Ectodermal cell (in vitro differentiated cells): ENCODE data around the gene PHGDH.

Source experiments
- H3K27ac ChIP-seq: 2 replicates; pipeline ENCODE4 v1.7.0; 2013; ENCODE audit warnings: mild to moderate bottlenecking, low read depth, low read length; ENCODE audit not compliant: insufficient read depth, poor library complexity, severe bottlenecking
- H3K27me3 ChIP-seq: 2 replicates; pipeline ENCODE4 v1.7.0; 2013; ENCODE audit warnings: mild to moderate bottlenecking, low read length; ENCODE audit not compliant: insufficient read depth, control insufficient read depth, poor library complexity, severe bottlenecking
- H3K36me3 ChIP-seq: one replicate; pipeline ENCODE4 v1.7.0; 2013; ENCODE audit warnings: low read length; ENCODE audit not compliant: control insufficient read depth, insufficient read depth
- H3K4me1 ChIP-seq: one replicate; pipeline ENCODE4 v1.7.0; 2013; ENCODE audit warnings: low read length; ENCODE audit not compliant: control insufficient read depth, insufficient read depth
- H3K4me3 ChIP-seq: 2 replicates; pipeline ENCODE4 v1.7.0; 2013; ENCODE audit warnings: low read depth, low read length, control low read depth; ENCODE audit not compliant: insufficient read depth
- H3K9me3 ChIP-seq: 2 replicates; pipeline ENCODE4 v1.7.0; 2013; ENCODE audit warnings: mild to moderate bottlenecking, low read length, moderate library complexity; ENCODE audit not compliant: control insufficient read depth
- WGBS, 2 experiments: methylation state at CpG; one replicate each; pipeline ENCODE4 v1.1.7; 2013; ENCODE audit warnings: missing lambda C conversion rate in 2 of 2; 5-methylcytosine and 5-hydroxymethylcytosine counted together

Gene PHGDH

DNA sequence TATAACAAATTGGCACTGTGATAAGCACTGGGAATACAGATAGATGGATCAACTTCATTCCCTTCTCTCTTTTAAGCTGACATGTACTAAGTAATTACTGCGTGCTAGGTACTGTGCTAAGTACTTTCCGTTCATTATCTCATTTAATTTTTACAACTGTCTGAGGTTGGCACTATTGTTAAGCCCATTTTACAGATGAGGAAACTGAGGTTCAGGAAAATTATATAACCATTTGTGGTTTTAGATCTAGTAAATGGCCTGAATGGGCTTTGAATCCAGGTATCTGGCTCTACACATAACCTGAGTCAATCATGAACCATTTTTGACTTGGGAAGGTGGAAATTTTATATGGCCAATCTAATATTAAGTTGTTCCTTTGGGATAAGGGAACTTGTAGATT is 60.6 kb downstream of the PHGDH start:
- no peaks in the 10 kb centered on the region for H3K9me3 ChIP-seq
- no peaks in the 10 kb centered on the region for H3K27me3 ChIP-seq
- H3K4me1 ChIP-seq, result peaks cover 58% of the 10 kb centered on the region
- 87 to 97% methylated on average over 2 of the region's 2 CpGs for WGBS, 2 experiments
- H3K4me3 ChIP-seq, result no peak overlapping the region
- H3K36me3 ChIP-seq, result no peaks in the 10 kb centered on the region
- no peak overlapping the region for H3K27ac ChIP-seq

GRCh38 chr1:119773711-119774241 is 62.0 kb downstream of the PHGDH start:
- WGBS, 2 experiments, result 24 to 27% methylated on average over 3 of the region's 3 CpGs
- H3K9me3 ChIP-seq, result no peaks in the 10 kb centered on the region
- H3K27ac ChIP-seq, result peak overlapping the region; percentile 97
- H3K4me1 ChIP-seq, result peaks cover 51% of the 10 kb centered on the region
- no peaks in the 10 kb centered on the region for H3K27me3 ChIP-seq
- H3K4me3 ChIP-seq, result no peak overlapping the region
- H3K36me3 ChIP-seq, result no peaks in the 10 kb centered on the region

DNA sequence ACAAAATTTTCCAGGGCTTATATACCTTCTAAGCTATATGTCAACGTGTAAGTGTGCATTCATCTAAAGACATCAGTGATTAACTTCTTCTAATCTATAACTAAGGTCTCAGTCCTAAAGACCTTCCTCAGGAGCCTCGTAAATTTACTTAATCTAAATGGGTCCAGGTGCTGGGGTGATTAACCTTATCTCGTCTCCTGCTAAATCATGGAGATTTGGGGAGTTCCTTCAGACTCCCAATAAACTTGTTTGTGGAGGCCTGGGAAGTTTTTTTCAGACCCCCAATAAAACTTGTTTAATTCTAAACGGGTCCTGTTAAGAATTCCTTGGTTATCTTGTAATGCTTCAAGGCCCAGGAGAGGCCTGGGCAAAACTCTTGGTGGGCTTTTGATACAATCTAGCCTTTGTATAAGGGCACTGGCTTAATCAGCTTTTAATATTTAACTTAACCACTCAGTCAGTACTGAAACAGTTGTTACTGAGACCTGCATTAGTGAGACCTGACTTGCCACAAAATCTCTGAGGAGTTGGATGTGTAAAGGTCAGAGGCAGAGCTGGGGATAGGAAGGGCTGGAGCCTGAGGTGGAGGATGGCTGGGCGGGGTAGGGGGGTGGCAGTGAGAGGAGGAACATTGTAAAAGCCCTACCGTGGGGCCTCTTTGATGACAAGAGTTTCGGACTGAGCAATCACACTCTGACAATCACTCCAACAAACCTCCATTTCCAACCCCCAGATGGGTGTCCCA is 63.2 kb downstream of the PHGDH start:
- 81 to 84% methylated on average over 7 of the region's 7 CpGs for WGBS, 2 experiments
- Histone ChIP-seq H3K27ac (peak overlapping the region; percentile 97), H3K4me1 (peaks cover 42% of the 10 kb centered on the region), H3K9me3 (no peaks in the 10 kb centered on the region), H3K4me3 (no peak overlapping the region), H3K36me3 (no peaks in the 10 kb centered on the region), H3K27me3 (no peaks in the 10 kb centered on the region)

DNA sequence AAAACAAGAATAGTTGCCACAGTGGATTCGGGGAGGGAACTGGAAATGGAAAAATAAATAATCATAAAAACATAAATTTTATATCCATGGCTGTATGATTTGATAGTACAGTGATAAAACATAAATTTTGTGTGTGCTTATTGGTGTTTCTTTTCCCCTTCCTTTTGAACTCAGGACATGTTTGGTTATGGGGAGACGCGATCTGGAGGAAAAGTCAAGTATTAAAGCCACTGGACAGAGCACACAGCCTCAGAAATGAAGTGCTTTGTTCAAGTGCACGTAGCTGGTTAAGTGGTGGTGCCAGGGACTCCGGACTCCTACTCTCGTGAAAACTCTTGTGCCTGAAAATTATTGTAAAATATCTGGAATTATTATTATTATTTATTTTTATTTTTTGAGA is 66.6 kb downstream of the PHGDH start:
- WGBS, 2 experiments, result 86 to 98% methylated on average over 3 to 4 of the region's 6 CpGs
- no peaks in the 10 kb centered on the region for H3K27me3 ChIP-seq
- no peaks in the 10 kb centered on the region for H3K9me3 ChIP-seq
- no peaks in the 10 kb centered on the region for H3K36me3 ChIP-seq
- H3K4me3 ChIP-seq, result no peak overlapping the region
- no peak overlapping the region for H3K27ac ChIP-seq
- peaks cover 32% of the 10 kb centered on the region for H3K4me1 ChIP-seq

DNA sequence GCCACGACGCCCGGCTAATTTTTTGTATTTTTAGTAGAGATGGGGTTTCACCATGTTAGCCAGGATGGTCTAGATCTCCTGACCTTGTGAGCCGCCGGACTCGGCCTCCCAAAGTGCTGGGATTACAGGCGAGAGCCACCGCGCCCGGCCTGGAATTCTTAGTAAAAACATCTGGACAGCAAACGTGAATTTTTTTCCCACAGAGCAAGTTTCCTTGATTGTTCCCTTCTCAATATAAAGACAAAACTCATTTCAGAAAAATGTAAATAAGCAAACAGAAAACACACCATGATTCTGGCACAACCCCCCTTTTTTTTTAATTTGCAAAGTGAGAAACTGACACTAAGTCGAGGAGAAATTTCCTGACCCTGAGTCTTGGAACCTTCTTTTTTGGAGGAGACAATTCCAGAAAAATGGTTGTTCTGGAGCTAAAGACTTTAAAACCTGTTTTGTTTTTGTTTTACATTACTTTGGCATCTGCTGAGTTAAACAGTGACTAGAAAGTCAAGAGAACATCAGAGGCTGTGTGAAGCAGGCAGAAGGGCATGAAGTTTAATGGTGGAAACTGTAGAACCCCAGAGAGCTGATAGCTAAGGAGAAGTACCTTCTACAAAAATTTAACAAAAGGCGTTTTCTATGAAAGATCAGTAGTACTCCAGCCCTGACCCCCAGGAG is 67.3 kb downstream of the PHGDH start:
- H3K27ac ChIP-seq, result no peak overlapping the region
- WGBS, 2 experiments, result 93% methylated on average over 13 of the region's 13 CpGs

DNA sequence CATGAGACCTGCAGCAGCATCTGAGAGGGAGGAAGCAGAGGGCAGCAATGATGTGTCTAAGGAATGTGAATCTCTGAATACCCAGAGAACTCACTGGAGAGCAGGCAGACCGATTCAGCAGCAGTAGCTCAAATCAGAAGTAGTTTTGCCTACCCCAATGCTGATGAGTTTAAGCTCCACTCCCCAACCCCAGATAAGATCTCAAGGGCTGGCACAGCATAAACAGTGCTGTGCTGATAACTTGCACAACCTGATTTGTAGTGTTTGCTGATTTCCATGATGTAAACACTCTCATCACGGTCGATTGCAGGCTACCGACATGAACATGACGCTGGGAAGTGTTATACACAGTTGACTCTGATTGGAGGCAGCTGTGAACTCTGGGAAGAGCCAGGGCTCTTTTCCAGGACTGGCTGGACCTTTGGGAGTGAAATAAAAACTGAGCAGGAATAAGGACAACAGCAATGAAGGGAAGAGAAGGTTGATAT is 68.2 kb downstream of the PHGDH start:
- Histone ChIP-seq H3K4me1 (peaks cover 21% of the 10 kb centered on the region), H3K4me3 (no peak overlapping the region), H3K9me3 (no peaks in the 10 kb centered on the region), H3K27ac (no peak overlapping the region), H3K36me3 (no peaks in the 10 kb centered on the region), H3K27me3 (no peaks in the 10 kb centered on the region)
- WGBS, 2 experiments, result 86 to 87% methylated on average over 5 of the region's 5 CpGs

More for the DNA sequence above, 67.3 kb downstream of the PHGDH start:
- Histone ChIP-seq H3K36me3 (no peaks in the 10 kb centered on the region), H3K27me3 (no peaks in the 10 kb centered on the region), H3K4me1 (peaks cover 26% of the 10 kb centered on the region), H3K9me3 (no peaks in the 10 kb centered on the region), H3K4me3 (no peak overlapping the region)

GRCh38 chr1:119781434-119782210 is 69.9 kb downstream of the PHGDH start:
- Histone ChIP-seq H3K4me3 (no peak overlapping the region), H3K27me3 (no peaks in the 10 kb centered on the region), H3K4me1 (peaks cover 24% of the 10 kb centered on the region), H3K9me3 (no peaks in the 10 kb centered on the region), H3K27ac (no peak overlapping the region), H3K36me3 (no peaks in the 10 kb centered on the region)
- WGBS, 2 experiments, result 77 to 81% methylated on average over 9 to 11 of the region's 11 CpGs

- no peak overlapping the region for H3K27ac ChIP-seq
- H3K27me3 ChIP-seq, result no peaks in the 10 kb centered on the region
- no peaks in the 10 kb centered on the region for H3K9me3 ChIP-seq
- H3K36me3 ChIP-seq, result no peaks in the 10 kb centered on the region
- peaks cover 24% of the 10 kb centered on the region for H3K4me1 ChIP-seq
- H3K4me3 ChIP-seq, result no peak overlapping the region
- whole genome bisulfite sequencing, 2 experiments, result 86 to 89% methylated on average over 5 to 7 of the region's 7 CpGs
These were observed 71.0 kb downstream of the PHGDH start for GRCh38 chr1:119782631-119783325.

- WGBS, 2 experiments, result 95% methylated on average over 6 of the region's 6 CpGs
- no peaks in the 10 kb centered on the region for H3K36me3 ChIP-seq
- no peaks in the 10 kb centered on the region for H3K27me3 ChIP-seq
- no peak overlapping the region for H3K27ac ChIP-seq
- H3K4me1 ChIP-seq, result peaks cover 24% of the 10 kb centered on the region
- H3K4me3 ChIP-seq, result no peak overlapping the region
- H3K9me3 ChIP-seq, result no peaks in the 10 kb centered on the region
These were observed 71.8 kb downstream of the PHGDH start for GRCh38 chr1:119783354-119784185.
